Islet of Langerhans (tissue), 1 donor: ENCODE data around the gene RIPPLY1.

ENCODE experiments used
- FAIRE-seq: peaks from one replicate; lab custom pipeline; 2011; peaks lifted over from hg19 to GRCh38; lab: Jason Lieb, UNC

The RIPPLY1 gene

GRCh38 chrX:106903291-106903824 is at the start of gene RIPPLY1:
TSS of gene RIPPLY1 (minus strand) at chrX:106903341. CDS start at chrX:106903287, 54 bp downstream.
- no peak for FAIRE-seq

- no peak for FAIRE-seq
Measured at GRCh38 chrX:106952538-106952937, 49.4 kb upstream of the RIPPLY1 start.

GRCh38 chrX:106952089-106952488 is 48.9 kb upstream of the RIPPLY1 start:
- no peak for FAIRE-seq

GRCh38 chrX:106951230-106951629 is 48.1 kb upstream of the RIPPLY1 start:
- no peak for FAIRE-seq

GRCh38 chrX:106950381-106950780 is 47.2 kb upstream of the RIPPLY1 start:
- no peak for FAIRE-seq

GRCh38 chrX:106949366-106949765 is 46.2 kb upstream of the RIPPLY1 start:
- no peak for FAIRE-seq

- no peak for FAIRE-seq
Measured at GRCh38 chrX:106948641-106949040, 45.5 kb upstream of the RIPPLY1 start.

- FAIRE-seq, result no peak
Measured at GRCh38 chrX:106946464-106946863, 43.3 kb upstream of the RIPPLY1 start.

GRCh38 chrX:106940068-106940467 is 36.9 kb upstream of the RIPPLY1 start:
- FAIRE-seq, result no peak

GRCh38 chrX:106939566-106939965 is 36.4 kb upstream of the RIPPLY1 start:
- no peak for FAIRE-seq

- no peak for FAIRE-seq
Measured at GRCh38 chrX:106936246-106936645, 33.1 kb upstream of the RIPPLY1 start.

- FAIRE-seq, result no peak
Measured at GRCh38 chrX:106935175-106935574, 32.0 kb upstream of the RIPPLY1 start.

- FAIRE-seq, result no peak
Measured at GRCh38 chrX:106933538-106933961, 30.4 kb upstream of the RIPPLY1 start.

- no peak for FAIRE-seq
Measured at GRCh38 chrX:106932960-106933537, 29.9 kb upstream of the RIPPLY1 start.

GRCh38 chrX:106932492-106932923 is 29.4 kb upstream of the RIPPLY1 start:
- no peak for FAIRE-seq

- no peak for FAIRE-seq
Measured at GRCh38 chrX:106931831-106932491, 28.8 kb upstream of the RIPPLY1 start.

GRCh38 chrX:106928227-106928626 is 25.1 kb upstream of the RIPPLY1 start:
- no peak for FAIRE-seq

- no peak for FAIRE-seq
Measured at GRCh38 chrX:106927700-106928099, 24.6 kb upstream of the RIPPLY1 start.

- FAIRE-seq, result no peak
Measured at GRCh38 chrX:106927023-106927422, 23.9 kb upstream of the RIPPLY1 start.

GRCh38 chrX:106921637-106922036 is 18.5 kb upstream of the RIPPLY1 start:
- no peak for FAIRE-seq

GRCh38 chrX:106919932-106920452 is 16.9 kb upstream of the RIPPLY1 start, which contains the start of gene CLDN2:
TSS of gene CLDN2 (plus strand) at chrX:106920402. CDS start at chrX:106928229, 7,827 bp downstream.
- no peak for FAIRE-seq

GRCh38 chrX:106917830-106918500 is 14.8 kb upstream of the RIPPLY1 start:
- no peak for FAIRE-seq

GRCh38 chrX:106912864-106913263 is 9.7 kb upstream of the RIPPLY1 start:
- FAIRE-seq, result no peak
